Measurements from ENCODE around the gene NAT16. TPM values are rescaled to one million over a fixed set of nuclear protein-coding genes. Genes with fewer than 3 reads are reported as not detected.

NAT16 gene
- polyA plus RNA-seq, 1 experiment: 0.02 TPM

DNA sequence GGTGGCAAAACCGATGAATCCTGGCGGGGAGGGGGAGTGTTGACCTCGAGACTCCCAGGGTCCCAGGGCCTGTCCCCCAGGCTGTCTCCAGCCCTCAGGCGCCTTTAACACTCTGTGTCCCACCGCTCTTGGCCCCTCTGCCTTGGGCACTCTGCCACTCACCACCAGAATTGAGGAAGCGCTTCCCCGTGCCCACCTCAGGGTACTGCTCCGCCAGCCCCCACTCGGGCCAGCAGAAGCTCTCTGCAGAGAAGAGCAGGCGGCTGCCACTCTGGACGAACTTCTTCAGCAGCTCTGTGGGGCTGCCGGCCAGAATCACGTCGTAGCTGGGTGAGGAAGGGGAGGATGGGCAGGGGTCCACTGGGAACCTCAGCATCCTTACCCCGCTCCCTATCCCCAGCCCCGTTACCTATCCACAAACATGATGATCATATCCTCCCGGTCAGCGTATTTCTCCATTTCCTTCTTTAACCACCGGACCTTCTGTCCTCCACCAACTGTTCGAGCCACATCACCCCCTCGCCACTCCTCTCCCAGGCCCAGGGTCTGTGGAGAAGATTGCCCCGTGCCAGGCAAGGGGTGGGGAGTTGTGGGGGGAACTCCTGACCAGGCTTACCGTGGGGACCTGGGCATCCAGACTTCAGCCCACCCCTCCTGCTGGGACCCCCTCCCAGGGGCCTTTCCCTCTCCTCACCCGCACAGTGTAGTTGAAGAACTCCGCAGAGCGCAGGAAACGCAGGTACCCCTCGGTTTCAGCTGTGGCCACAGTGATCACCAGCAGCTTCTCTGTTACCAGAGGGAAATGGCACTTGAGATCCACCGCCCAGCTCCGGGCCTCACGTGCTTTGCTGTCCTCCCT, 36.1 kb upstream of the NAT16 start:
- ChIA-PET CTCF (interaction anchor here (0.6 to 2.7 kb wide), 9 partner anchors 11 to 79 kb away, joined by 3 to 14 read pairs (median 5); no protein-coding TSS in a partner anchor), POLR2A (no interaction called here)
- TF ChIP-seq, protein P1, sequence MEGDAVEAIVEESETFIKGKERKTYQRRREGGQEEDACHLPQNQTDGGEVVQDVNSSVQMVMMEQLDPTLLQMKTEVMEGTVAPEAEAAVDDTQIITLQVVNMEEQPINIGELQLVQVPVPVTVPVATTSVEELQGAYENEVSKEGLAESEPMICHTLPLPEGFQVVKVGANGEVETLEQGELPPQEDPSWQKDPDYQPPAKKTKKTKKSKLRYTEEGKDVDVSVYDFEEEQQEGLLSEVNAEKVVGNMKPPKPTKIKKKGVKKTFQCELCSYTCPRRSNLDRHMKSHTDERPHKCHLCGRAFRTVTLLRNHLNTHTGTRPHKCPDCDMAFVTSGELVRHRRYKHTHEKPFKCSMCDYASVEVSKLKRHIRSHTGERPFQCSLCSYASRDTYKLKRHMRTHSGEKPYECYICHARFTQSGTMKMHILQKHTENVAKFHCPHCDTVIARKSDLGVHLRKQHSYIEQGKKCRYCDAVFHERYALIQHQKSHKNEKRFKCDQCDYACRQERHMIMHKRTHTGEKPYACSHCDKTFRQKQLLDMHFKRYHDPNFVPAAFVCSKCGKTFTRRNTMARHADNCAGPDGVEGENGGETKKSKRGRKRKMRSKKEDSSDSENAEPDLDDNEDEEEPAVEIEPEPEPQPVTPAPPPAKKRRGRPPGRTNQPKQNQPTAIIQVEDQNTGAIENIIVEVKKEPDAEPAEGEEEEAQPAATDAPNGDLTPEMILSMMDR (IDR thresholded peaks at IDR 0.05; ENCODE audit: insufficient read depth, low read depth, low read length): no peak
- Histone ChIP-seq H3K36me3 (ENCODE audit: control insufficient read depth, insufficient read depth, low read length) (peaks cover 15% of the 10 kb centered on the region), H3K27me3 (ENCODE audit: control insufficient read depth, insufficient read depth, low read length) (no peaks in the 10 kb centered on the region), H3K4me3 (ENCODE audit: low read depth, low read length) (peak overlapping the region; percentile 63)
- no peak for DNase-seq (ENCODE audit: low read depth)

DNA sequence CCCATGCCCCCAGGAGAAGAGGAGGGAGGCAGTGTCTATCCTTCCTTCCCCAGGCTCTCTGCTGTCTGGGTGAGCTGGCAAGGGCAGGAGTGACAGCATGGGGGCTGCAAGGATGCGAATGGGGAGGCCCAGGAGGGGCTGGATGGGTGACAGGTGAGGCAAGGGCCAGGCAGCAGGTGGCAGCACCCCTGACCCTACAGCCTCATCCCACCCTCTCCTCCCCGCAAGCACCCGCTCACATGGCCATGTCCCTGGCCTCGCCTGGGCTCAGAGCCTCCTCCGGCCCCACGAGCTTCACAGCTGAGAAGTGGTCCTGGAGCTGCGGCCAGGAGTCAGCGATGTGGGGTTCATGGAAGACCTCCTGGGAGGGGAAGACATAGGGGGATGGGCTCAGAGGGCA, 31.9 kb upstream of the NAT16 start:
- Histone ChIP-seq H3K27me3 (ENCODE audit: control insufficient read depth, insufficient read depth, low read length) (no peaks in the 10 kb centered on the region), H3K36me3 (ENCODE audit: control insufficient read depth, insufficient read depth, low read length) (peaks cover 34% of the 10 kb centered on the region), H3K4me3 (ENCODE audit: low read depth, low read length) (no peak overlapping the region)
- no peak for DNase-seq (ENCODE audit: low read depth)
- ChIA-PET CTCF (interaction anchor here (0.9 kb wide), 1 partner anchor 17 kb away, joined by 4 read pairs; no protein-coding TSS in a partner anchor), POLR2A (no interaction called here)
- TF ChIP-seq, protein P1 (IDR thresholded peaks at IDR 0.05; ENCODE audit: insufficient read depth, low read depth, low read length): no peak

DNA sequence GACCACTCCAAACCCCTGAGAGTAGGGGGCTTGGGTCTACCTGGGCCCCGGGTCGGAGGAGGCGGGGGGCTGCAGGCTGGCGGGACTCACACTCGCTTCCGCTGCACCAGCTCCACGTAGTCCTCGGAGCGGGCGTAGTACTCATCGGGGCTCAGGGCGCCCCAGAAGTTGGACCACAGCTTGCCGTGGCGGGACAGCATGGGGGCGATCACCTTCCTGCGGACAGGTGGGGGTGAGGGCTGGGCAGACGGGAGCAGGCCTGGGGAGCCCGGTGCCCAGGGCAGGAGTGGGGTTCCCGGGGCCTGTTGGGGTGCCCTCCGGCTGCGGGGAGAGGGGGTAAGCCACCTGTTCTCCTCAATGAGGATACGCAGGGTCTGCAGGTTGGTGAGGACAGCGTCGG, 31.4 kb upstream of the NAT16 start:
- CTCF ChIA-PET: interaction anchor here (0.9 to 1.4 kb wide), 3 partner anchors 17 to 33 kb away, joined by 3 to 4 read pairs (median 4); no protein-coding TSS in a partner anchor

DNA sequence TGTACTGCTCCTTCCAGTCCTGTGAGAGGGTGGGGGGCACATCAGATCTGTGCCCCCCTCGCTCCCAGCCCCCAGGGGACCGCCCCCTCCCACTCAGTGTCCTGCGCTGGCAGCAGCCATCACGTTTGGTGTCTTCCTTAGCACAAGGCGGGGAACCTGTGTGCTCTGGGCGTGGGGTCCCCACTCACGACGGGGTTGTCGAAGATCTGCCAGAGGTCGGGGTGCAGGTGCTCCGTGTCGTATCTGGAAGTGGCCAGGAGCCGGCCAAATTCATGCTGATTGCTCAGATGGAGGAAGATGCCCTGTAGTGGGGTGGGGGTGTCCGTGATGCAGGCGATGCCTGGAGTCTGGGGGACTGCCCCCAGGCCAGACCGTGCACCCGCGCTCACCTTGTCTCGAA, 30.1 kb upstream of the NAT16 start:
- H3K36me3 ChIP-seq (ENCODE audit: control insufficient read depth, insufficient read depth, low read length): peaks cover 32% of the 10 kb centered on the region
- DNase-seq (ENCODE audit: low read depth): no peak
- CTCF ChIA-PET: interaction anchor here (1.1 to 1.4 kb wide), 2 partner anchors 18 to 34 kb away, joined by 3 to 4 read pairs; no protein-coding TSS in a partner anchor
- H3K4me3 ChIP-seq (ENCODE audit: low read depth, low read length): no peak overlapping the region
- no peaks in the 10 kb centered on the region for H3K27me3 ChIP-seq (ENCODE audit: control insufficient read depth, insufficient read depth, low read length)
- POLR2A ChIA-PET: no interaction called here
- TF ChIP-seq, protein P1 (IDR thresholded peaks at IDR 0.05; ENCODE audit: insufficient read depth, low read depth, low read length): no peak

More for the DNA sequence above, 31.4 kb upstream of the NAT16 start:
- POLR2A ChIA-PET: no interaction called here
- H3K36me3 ChIP-seq (ENCODE audit: control insufficient read depth, insufficient read depth, low read length): peaks cover 34% of the 10 kb centered on the region
- H3K4me3 ChIP-seq (ENCODE audit: low read depth, low read length): no peak overlapping the region
- no peaks in the 10 kb centered on the region for H3K27me3 ChIP-seq (ENCODE audit: control insufficient read depth, insufficient read depth, low read length)
- DNase-seq (ENCODE audit: low read depth): no peak
- TF ChIP-seq, protein P1 (IDR thresholded peaks at IDR 0.05; ENCODE audit: insufficient read depth, low read depth, low read length): no peak

DNA sequence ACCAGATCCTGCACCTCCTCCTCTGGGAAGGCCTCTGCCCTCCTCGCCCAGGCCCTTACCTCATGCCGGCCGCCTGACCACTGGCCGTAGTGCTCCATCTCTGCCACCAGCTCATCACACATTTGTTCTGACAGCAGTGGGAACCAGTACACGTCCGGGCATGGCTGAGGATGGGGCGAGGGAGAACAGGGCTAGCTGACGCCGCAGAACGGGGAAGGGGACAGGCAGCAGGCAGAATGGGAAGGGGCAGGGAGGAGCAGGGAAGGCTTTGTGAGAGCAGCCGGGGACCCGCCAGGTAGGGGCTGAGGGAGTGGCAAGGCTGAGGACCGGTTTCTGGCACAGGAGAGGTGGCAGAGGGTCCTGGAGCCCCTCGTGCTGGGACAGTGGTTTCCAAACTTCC, 28.7 kb upstream of the NAT16 start:
- Histone ChIP-seq H3K36me3 (ENCODE audit: control insufficient read depth, insufficient read depth, low read length) (peaks cover 32% of the 10 kb centered on the region), H3K27me3 (ENCODE audit: control insufficient read depth, insufficient read depth, low read length) (no peaks in the 10 kb centered on the region), H3K4me3 (ENCODE audit: low read depth, low read length) (no peak overlapping the region)
- POLR2A ChIA-PET: no interaction called here
- CTCF ChIA-PET: interaction anchor here (1.1 to 1.3 kb wide), 2 partner anchors 16 to 315 kb away, joined by 4 read pairs; no protein-coding TSS in a partner anchor
- no peak for DNase-seq (ENCODE audit: low read depth)
- TF ChIP-seq, protein P1 (IDR thresholded peaks at IDR 0.05; ENCODE audit: insufficient read depth, low read depth, low read length): no peak

Data from BJ (cell line).